ENCODE measurements around the gene ITPKB.

- TF ChIP-seq CTCF (IDR thresholded peaks at IDR 0.05; ENCODE audit: insufficient read depth, low read length): no peak
- no peak for TF ChIP-seq GABPA (IDR thresholded peaks at IDR 0.05; ENCODE audit: low read depth)
- TF ChIP-seq POLR2AphosphoS5 (IDR thresholded peaks at IDR 0.05; ENCODE audit: low read depth): no peak
These were observed 89.8 kb downstream of the ITPKB start for GRCh38 chr1:226649244-226649643.
